Smooth muscle cell of the brain vasculature (primary cell): ENCODE measurements around the gene LDB3.

Experiments
- DNase-seq: peaks from one replicate; pipeline ENCODE4 v3.0.0-alpha.2; 2012; ENCODE audit warnings: low read depth, low spot score

The LDB3 gene

DNA sequence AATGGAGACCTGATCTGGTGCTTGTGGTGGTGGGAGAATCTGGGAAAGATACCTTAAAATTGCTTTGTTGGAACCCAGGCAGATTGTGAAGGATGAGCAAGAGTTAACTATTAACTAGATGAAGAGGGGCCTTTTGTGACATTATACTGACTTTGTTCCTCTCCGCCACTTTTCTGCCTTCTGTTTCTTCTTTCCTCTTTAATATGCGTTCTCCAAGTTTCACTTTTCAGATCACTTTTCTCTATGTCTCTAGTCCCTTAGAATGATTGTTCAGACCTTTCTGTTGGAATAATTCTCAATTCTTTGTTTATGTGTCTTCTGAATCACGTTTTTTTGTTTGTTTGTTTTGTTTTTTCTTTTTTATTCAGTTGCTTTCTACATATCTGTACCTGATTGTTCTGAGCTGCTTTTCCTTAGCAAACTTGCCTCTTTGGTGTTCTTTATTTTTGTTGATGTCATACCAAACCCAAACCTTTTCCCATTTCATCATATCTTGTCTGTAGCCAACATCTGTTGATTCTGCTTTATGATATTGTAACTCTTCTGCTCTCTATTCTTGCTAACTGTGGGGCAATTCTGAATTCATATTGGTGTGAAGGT is 90.9 kb downstream of the LDB3 start:
- no peak for DNase-seq

- DNase-seq: no peak
Observed at GRCh38 chr10:86763404-86763803, 95.1 kb downstream of the LDB3 start.

GRCh38 chr10:86765548-86765947 is 97.2 kb downstream of the LDB3 start:
- DNase-seq: no peak

DNA sequence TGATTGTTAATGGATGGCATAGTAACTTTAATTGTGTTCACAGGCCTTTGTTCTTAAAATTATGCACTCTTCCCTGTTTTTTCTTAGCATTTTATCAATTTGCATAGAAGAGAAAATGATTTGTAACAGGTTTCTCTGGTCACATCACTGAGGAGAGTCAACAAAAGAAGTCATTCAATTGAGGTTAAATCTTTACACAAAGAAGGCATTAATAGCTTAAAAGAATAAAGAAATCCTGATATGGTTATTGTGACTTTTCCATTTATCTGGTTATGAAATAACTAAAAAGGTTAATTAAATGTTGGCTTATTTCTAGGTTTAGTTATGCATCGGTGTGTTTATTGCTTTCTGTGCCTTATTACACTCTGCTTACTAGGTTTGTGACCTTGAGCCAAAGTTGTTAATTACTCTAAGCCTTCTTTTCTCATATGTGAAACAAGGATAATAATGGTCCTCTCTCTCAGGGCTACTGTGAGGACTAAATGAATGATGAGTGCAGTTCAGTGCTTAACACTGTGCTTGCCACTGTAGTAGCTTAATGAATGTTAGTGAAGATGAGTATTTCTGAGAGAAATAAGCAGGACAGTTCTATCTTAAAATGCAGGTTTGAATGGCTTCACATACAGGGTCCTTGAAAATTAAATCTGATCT is 100.2 kb downstream of the LDB3 start:
- no peak for DNase-seq

GRCh38 chr10:86769991-86770390 is 101.7 kb downstream of the LDB3 start:
- DNase-seq: no peak

GRCh38 chr10:86770412-86770960 is 102.2 kb downstream of the LDB3 start:
- no peak for DNase-seq

DNA sequence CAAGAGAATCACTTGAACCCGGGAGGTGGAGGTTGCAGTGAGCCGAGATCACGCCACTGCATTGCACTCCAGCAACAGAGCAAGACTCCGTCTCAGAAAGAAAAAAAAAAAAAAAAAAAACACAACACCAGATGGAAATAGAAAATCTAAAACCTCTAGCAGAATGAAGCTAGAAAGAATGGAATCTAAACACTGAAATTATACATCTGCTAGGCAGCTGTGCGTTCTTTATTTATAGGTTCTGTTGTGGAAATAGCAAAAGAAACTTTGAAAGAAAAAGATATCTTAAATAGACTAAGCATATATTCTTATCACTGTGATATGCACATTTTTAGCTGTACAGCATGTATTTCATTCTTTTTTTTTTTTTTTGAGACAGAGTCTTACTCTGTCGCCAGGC is 105.2 kb downstream of the LDB3 start:
- DNase-seq: no peak

- no peak for DNase-seq
Observed at GRCh38 chr10:86775056-86775869, 107.0 kb downstream of the LDB3 start.

- no peak for DNase-seq
Observed at GRCh38 chr10:86775870-86776180, 107.5 kb downstream of the LDB3 start.

DNA sequence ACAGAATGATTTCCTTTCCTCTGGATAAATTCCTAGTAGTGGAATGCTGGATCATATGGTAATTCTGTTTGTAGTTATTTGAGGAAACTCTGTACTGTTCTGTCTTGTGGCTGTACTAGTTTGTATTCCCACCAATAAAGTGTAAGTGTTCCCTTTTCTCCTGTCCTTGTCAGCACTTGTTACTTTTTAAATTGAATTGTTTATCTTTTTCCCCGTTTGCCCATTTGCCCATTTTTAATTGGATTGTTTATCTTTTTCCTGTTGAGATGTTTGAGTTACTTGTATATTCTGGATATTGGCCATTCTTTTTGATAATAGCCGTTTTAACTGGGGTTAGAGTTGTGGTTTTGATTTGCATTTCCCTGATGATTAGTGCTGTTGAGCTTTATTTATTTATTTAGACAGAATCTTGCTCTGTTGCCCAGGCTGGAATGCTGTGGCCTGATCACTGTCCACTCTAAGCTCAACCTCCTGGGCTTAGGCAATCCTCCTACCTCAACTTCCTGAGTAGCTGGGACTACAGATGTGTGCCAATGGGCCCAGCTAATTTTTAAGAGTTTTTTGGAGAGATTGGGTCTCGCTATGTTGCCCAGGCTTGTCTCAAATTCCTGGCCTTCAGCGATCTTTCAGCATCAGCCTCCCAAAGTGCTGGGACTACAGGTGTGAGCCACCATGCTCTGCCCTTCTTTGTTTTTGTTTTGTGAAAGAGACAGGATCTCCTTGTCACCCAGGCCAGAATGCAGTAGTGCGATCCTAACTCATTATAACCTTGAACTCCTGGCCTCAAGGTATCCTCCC is 111.1 kb downstream of the LDB3 start:
- DNase-seq: no peak

DNA sequence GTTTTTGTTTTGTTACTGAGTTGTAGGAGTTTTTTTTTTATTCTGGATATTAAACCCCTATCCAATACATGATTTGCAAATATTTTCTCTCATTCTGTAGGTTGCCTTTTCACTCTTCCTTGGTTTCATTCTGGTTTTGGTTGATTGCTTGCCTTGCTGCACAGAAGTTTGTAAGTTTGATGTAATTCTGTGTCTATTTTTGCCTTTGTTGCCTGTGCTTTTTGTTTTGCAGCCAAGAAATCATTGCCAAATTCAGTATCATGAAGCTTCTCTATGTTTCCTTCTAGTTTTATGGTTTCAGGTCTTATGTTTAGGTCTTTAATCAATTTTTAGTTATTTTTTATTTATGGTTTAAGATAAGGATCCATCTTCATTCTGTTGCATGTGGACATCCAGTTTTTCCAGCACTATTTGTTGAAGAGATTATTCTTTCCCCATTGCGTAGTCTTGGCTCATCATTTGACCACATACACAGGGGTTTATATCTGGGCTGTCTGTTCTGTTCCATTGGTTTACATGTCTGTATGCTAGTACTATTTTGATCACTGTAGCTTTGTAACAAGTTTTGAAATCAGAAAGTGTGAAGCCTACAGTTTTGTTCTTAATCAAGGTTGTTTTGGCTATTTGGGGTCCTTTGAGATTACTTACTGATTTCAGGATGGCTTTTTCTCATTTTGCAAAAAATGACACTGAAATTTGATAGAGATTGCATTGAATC is 114.5 kb downstream of the LDB3 start:
- no peak for DNase-seq

DNA sequence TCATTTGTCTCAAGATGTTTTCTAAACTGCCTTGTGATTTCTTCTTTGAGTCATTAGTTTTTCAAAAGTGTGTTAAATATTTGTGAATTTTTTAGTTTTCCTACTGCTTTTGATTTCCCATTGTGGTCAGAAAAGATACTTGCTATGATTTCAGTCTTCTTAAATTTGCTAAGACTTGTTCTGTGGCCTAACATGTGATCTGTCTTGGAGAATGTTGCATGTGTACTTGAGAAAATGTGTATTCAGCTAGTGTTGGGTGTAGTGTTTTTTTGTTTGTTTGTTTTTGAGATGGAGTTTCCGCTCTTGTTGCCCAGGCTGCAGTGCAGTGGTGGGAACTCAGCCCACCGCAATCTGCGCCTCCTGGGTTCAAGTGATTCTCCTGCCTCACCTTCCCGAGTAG is 116.7 kb downstream of the LDB3 start:
- no peak for DNase-seq
